IMR-90 (cell line): ENCODE results near the gene SSH2. TPM values are rescaled to one million over a fixed set of nuclear protein-coding genes. Genes with fewer than 3 reads are reported as not detected.

Source experiments
- ATAC-seq: fragments of 200-7000 bp; cut with Tn5 transposase; 2 replicates; pipeline ENCODE4 v1.9.1; 2020; ENCODE audit warnings: low read depth, mild to moderate bottlenecking, moderate library complexity
- BruUV-seq: library from RNA; stranded (reverse); fragments of 400-500 nt; replicated peaks from 2 replicates; lab custom pipeline; 2021; lab: Mats Ljungman, UMichigan
- CTCF ChIA-PET: fragments of 300-600 bp; formaldehyde crosslinking; extraction: SDS; loops from one replicate; lab custom pipeline; 2021; ENCODE audit warnings: antibody characterized with exemption; lab: Yijun Ruan, JAX
- POLR2A ChIA-PET: fragments of 300-600 bp; sonication (Branson Sonifier 250); formaldehyde crosslinking; loops from one replicate; lab custom pipeline; 2022; ENCODE audit warnings: antibody characterized with exemption; ENCODE audit not compliant: unreplicated experiment; lab: Charles Lee
- DNase-seq: peaks from one replicate; pipeline ENCODE4 v3.0.0; 2013
- H2AFZ ChIP-seq: replicated peaks from 2 replicates; pipeline ENCODE3; 2013; ENCODE audit warnings: low read length, mild to moderate bottlenecking; ENCODE audit not compliant: poor library complexity
- H2AK5ac ChIP-seq: 2 replicates; pipeline ENCODE4 v1.6.1; 2013; ENCODE audit warnings: low read depth, low read length, inconsistent platforms
- H2AK9ac ChIP-seq: replicated peaks from 2 replicates; pipeline ENCODE3; 2013; ENCODE audit warnings: mild to moderate bottlenecking, low read depth, low read length, moderate library complexity; ENCODE audit not compliant: poor library complexity
- H2BK120ac ChIP-seq: 2 replicates; pipeline ENCODE4 v1.6.1; 2013; ENCODE audit warnings: low read depth, low read length, inconsistent platforms
- H2BK15ac ChIP-seq: 3 replicates; pipeline ENCODE4 v1.6.1; 2013; ENCODE audit warnings: low read depth, low read length, inconsistent platforms
- H2BK20ac ChIP-seq: 2 replicates; pipeline ENCODE4 v1.6.1; 2013; ENCODE audit warnings: low read depth, mild to moderate bottlenecking, inconsistent platforms, low read length, moderate library complexity
- H2BK5ac ChIP-seq: 2 replicates; pipeline ENCODE4 v1.6.1; 2013; ENCODE audit warnings: mild to moderate bottlenecking, low read depth, low read length, inconsistent platforms; ENCODE audit not compliant: poor library complexity, severe bottlenecking
- H3K14ac ChIP-seq: replicated peaks from 2 replicates; pipeline ENCODE4 v1.6.1; 2013; ENCODE audit warnings: low read depth, low read length, inconsistent platforms
- H3K18ac ChIP-seq: 2 replicates; pipeline ENCODE4 v1.6.1; 2013; ENCODE audit warnings: low read depth, low read length, control low read depth
- H3K23ac ChIP-seq: 2 replicates; pipeline ENCODE4 v1.6.1; 2013; ENCODE audit warnings: low read depth, low read length, inconsistent platforms
- H3K27ac ChIP-seq: 2 replicates; pipeline ENCODE4 v1.5.1; 2013; ENCODE audit warnings: mild to moderate bottlenecking, control low read depth, low read length; ENCODE audit not compliant: insufficient read depth
- H3K27me3 ChIP-seq: 2 replicates; pipeline ENCODE4 v1.6.1; 2013; ENCODE audit warnings: low read length; ENCODE audit not compliant: control insufficient read depth, insufficient read depth
- H3K36me3 ChIP-seq: 2 replicates; pipeline ENCODE4 v1.6.1; 2013; ENCODE audit warnings: low read length, mixed read lengths; ENCODE audit not compliant: control insufficient read depth, insufficient read depth
- H3K4ac ChIP-seq: 2 replicates; pipeline ENCODE4 v1.6.1; 2013; ENCODE audit warnings: low read depth, low read length, inconsistent platforms
- H3K4me1 ChIP-seq: 2 replicates; pipeline ENCODE4 v1.6.1; 2013; ENCODE audit warnings: low read length, mixed read lengths; ENCODE audit not compliant: control insufficient read depth, insufficient read depth
- H3K4me2 ChIP-seq: 2 replicates; pipeline ENCODE4 v1.6.1; 2013; ENCODE audit warnings: low read depth, mild to moderate bottlenecking, control low read depth, low read length, moderate library complexity
- H3K4me3 ChIP-seq: 2 replicates; pipeline ENCODE4 v1.5.1; 2013; ENCODE audit warnings: low read depth, mild to moderate bottlenecking, control low read depth, low read length, moderate library complexity; ENCODE audit not compliant: insufficient read depth
- H3K56ac ChIP-seq: 2 replicates; pipeline ENCODE4 v1.6.1; 2013; ENCODE audit warnings: low read length, inconsistent platforms; ENCODE audit not compliant: insufficient read depth; ENCODE audit errors: extremely low read depth
- H3K79me1 ChIP-seq, 2 experiments: 2 replicates each; pipeline ENCODE4 v1.6.1; 2013; ENCODE audit warnings: low read length in 2 of 2, inconsistent platforms in 1 of 2, low read depth in 1 of 2
- H3K9ac ChIP-seq: 2 replicates; pipeline ENCODE4 v1.6.1; 2013; ENCODE audit warnings: low read depth, low read length, control low read depth
- H3K9me1 ChIP-seq: 2 replicates; pipeline ENCODE4 v1.6.1; 2013; ENCODE audit warnings: low read length, inconsistent platforms; ENCODE audit not compliant: insufficient read depth
- H3K9me3 ChIP-seq: 2 replicates; pipeline ENCODE4 v1.6.1; 2013; ENCODE audit warnings: low read length; ENCODE audit not compliant: control insufficient read depth, insufficient read depth
- H4K20me1 ChIP-seq: 2 replicates; pipeline ENCODE4 v1.6.1; 2013; ENCODE audit warnings: low read length, inconsistent platforms; ENCODE audit not compliant: insufficient read depth
- H4K5ac ChIP-seq: 2 replicates; pipeline ENCODE4 v1.6.1; 2013; ENCODE audit warnings: mild to moderate bottlenecking, low read depth, low read length, control low read depth
- H4K8ac ChIP-seq, 2 experiments: 2 replicates each; pipeline ENCODE4 v1.6.1; 2013; ENCODE audit warnings: low read depth in 2 of 2, low read length in 2 of 2, control low read depth in 1 of 2, inconsistent platforms in 1 of 2
- H4K91ac ChIP-seq: 2 replicates; pipeline ENCODE4 v1.6.1; 2013; ENCODE audit warnings: low read depth, low read length, inconsistent platforms; ENCODE audit not compliant: insufficient read depth
- BHLHE40 ChIP-seq: fragments of 150-350 bp; IDR thresholded peaks from 2 replicates; pipeline ENCODE4 v1.6.1; 2016; ENCODE audit warnings: mild to moderate bottlenecking, low read depth, low read length
- FOS ChIP-seq: fragments of 150-350 bp; IDR thresholded peaks from 2 replicates; pipeline ENCODE4 v1.6.1; 2016; ENCODE audit warnings: low read depth, low read length
- MAZ ChIP-seq: IDR thresholded peaks from 2 replicates; pipeline ENCODE4 v1.6.1; 2012; ENCODE audit warnings: low read depth, mild to moderate bottlenecking, low read length, improper control_type of control experiment, moderate library complexity, borderline replicate concordance
- MXI1 ChIP-seq: IDR thresholded peaks from 2 replicates; pipeline ENCODE4 v1.6.1; 2012; ENCODE audit warnings: low read depth, mild to moderate bottlenecking, low read length, moderate library complexity, borderline replicate concordance
- NFE2L2 ChIP-seq: fragments of 150-350 bp; IDR thresholded peaks from 2 replicates; pipeline ENCODE4 v1.6.1; 2016; ENCODE audit warnings: low read depth, mild to moderate bottlenecking, low read length
- POLR2A ChIP-seq: IDR thresholded peaks from 2 replicates; pipeline ENCODE4 v1.6.1; 2012; ENCODE audit warnings: mild to moderate bottlenecking, low read depth, low read length
- RCOR1 ChIP-seq: IDR thresholded peaks from 2 replicates; pipeline ENCODE4 v1.6.1; 2012; ENCODE audit warnings: mild to moderate bottlenecking, low read length, improper control_type of control experiment; ENCODE audit not compliant: insufficient replicate concordance
- RFX5 ChIP-seq: IDR thresholded peaks from 2 replicates; pipeline ENCODE4 v1.8.0; 2012; ENCODE audit warnings: low read depth, mild to moderate bottlenecking, low read length, moderate library complexity
- SMC3 ChIP-seq: fragments of 150-350 bp; IDR thresholded peaks from 2 replicates; pipeline ENCODE4 v1.6.1; 2016; ENCODE audit warnings: low read depth, mild to moderate bottlenecking, antibody characterized with exemption, low read length, moderate library complexity
- WGBS, 2 experiments: methylation state at CpG; one replicate each; pipeline versions ENCODE4 v1.1.5 to v1.1.7; 2013; ENCODE audit warnings: missing lambda C conversion rate in 2 of 2; ENCODE audit not compliant: insufficient read length in 1 of 2; ENCODE audit errors: extremely low coverage in 2 of 2; 5-methylcytosine and 5-hydroxymethylcytosine counted together
- dilution Hi-C: fragments of 300-500 bp; cut with HindIII; formaldehyde crosslinking; loops from one replicate; pipeline ENCODE4 v1.14.3; 2018; ENCODE audit warnings: low sequenced_read_pairs; ENCODE audit not compliant: unreplicated experiment
- in situ Hi-C: fragments of 300-500 bp; cut with MboI; formaldehyde crosslinking; loops from 3 replicates; pipeline ENCODE4 v1.14.3; 2019; ENCODE audit warnings: low sequenced_read_pairs, inconsistent platforms, mixed read lengths
- intact Hi-C: fragments of 100-400 bp; cut with micrococcal nuclease; formaldehyde crosslinking; loops from 2 replicates; pipeline ENCODE4 v1.10.0; 2022
- polyA plus RNA-seq, 3 experiments: library from polyadenylated mRNA; depleted of rRNA; stranded (reverse); fragments of >200 nt; gene quantifications; 2 replicates each; pipeline ENCODE4 v1.2.3, GENCODE V29; 2012; ENCODE audit warnings: low replicate concordance in 1 of 3
- total RNA-seq: library from RNA; depleted of rRNA; stranded (reverse); fragments of >200 nt; gene quantifications from 2 replicates; pipeline ENCODE4 v1.2.3, GENCODE V29; 2012
- TF ChIP-seq, protein P1 (sequence below): fragments of 150-350 bp; IDR thresholded peaks from 2 replicates; pipeline ENCODE4 v1.6.1; 2017; ENCODE audit warnings: mild to moderate bottlenecking, antibody characterized with exemption, low read length, low read depth
- TF ChIP-seq, protein P2 (sequence below): fragments of 150-350 bp; IDR thresholded peaks from 2 replicates; pipeline ENCODE4 v1.6.1; 2016; ENCODE audit warnings: low read depth, mild to moderate bottlenecking, low read length, moderate library complexity, borderline replicate concordance

The SSH2 gene
- total and polyA plus RNA-seq, 2 of the 4 experiments (the other 2 are of a cell fraction) = 9.3 TPM

DNA sequence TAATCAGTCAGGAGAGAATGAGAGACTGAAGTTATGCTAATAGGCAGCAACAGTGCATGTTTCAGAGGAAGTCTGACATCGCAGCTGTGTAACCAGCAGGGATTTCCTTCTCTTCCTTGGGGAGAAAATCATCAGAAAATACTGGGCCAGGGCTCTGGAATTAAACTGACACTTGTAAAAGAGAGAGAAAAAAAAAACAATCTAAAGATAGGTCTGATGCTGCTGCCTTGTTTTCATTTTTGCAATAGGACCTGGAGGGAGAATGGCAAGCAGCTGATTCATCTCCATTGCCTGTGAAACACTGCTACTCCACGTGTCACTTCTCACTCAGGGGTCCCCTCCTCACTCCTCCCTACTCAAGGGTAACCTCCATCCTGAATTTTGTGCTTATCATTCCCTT lies 289.6 kb downstream of the SSH2 start (continued):
- no peak for TF ChIP-seq NFE2L2

DNA sequence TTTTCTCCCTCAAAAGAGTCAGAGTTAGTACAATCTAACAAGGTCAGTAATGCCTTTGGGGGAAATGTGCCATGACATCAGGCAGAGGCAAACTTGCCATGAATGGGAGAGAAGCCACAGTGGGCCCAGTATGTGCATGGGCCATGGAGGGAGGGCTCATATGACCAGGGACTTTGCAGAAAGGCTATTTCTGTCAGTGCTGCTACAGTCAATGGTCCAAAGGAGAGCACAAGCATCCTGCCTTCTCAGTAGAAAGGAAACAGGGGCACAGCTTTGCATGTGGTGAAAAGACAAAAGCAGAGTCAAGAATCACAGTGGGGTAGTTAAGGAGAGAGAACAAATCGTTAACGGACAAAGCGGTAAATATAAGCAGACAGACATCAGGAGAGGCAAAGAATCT lies 296.1 kb downstream of the SSH2 start:
- peaks cover 0 to under 1% of the 10 kb centered on the region in 2 experiments; a peak in 1 of 4 replicates for H3K79me1 ChIP-seq
- no peak overlapping the region for H2BK20ac ChIP-seq
- H2AK5ac ChIP-seq = no peak overlapping the region
- ATAC-seq (no peak), DNase-seq (no peak)
- no peak overlapping the region for H3K27ac ChIP-seq
- no CpG with 5 or more reads among the region's 3 CpGs for WGBS, 2 experiments
- H4K8ac ChIP-seq = no peak overlapping the region
- dilution Hi-C loops = no loop called here
- CTCF ChIA-PET = no interaction called here
- intact Hi-C loops = no loop called here
- no peak overlapping the region for H2BK120ac ChIP-seq
- H3K4me1 ChIP-seq = no peaks in the 10 kb centered on the region
- no peak overlapping the region for H3K23ac ChIP-seq
- no peak overlapping the region for H2BK15ac ChIP-seq
- H3K14ac ChIP-seq = no peak overlapping the region
- peaks cover 3% of the 10 kb centered on the region; the same call in 1 of the 2 replicates for H3K9me1 ChIP-seq
- POLR2A ChIA-PET = no interaction called here
- no peak overlapping the region for H3K9ac ChIP-seq
- H3K4me2 ChIP-seq = no peak overlapping the region
- H3K27me3 ChIP-seq = no peaks in the 10 kb centered on the region
- H3K56ac ChIP-seq = no peak overlapping the region
- no peak overlapping the region for H3K4ac ChIP-seq
- in situ Hi-C loops = no loop called here
- no peak overlapping the region for H2AK9ac ChIP-seq
- no TSS peak for BruUV-seq
- TF ChIP-seq, protein P1, sequence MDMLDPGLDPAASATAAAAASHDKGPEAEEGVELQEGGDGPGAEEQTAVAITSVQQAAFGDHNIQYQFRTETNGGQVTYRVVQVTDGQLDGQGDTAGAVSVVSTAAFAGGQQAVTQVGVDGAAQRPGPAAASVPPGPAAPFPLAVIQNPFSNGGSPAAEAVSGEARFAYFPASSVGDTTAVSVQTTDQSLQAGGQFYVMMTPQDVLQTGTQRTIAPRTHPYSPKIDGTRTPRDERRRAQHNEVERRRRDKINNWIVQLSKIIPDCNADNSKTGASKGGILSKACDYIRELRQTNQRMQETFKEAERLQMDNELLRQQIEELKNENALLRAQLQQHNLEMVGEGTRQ = no peak
- no peak for TF ChIP-seq RCOR1
- no peak for TF ChIP-seq MXI1
- no peak for TF ChIP-seq SMC3
- TF ChIP-seq FOS = no peak
- no peak for TF ChIP-seq RFX5
- TF ChIP-seq MAZ = no peak
- TF ChIP-seq POLR2A = no peak
- no peak for TF ChIP-seq BHLHE40
- TF ChIP-seq, protein P2, sequence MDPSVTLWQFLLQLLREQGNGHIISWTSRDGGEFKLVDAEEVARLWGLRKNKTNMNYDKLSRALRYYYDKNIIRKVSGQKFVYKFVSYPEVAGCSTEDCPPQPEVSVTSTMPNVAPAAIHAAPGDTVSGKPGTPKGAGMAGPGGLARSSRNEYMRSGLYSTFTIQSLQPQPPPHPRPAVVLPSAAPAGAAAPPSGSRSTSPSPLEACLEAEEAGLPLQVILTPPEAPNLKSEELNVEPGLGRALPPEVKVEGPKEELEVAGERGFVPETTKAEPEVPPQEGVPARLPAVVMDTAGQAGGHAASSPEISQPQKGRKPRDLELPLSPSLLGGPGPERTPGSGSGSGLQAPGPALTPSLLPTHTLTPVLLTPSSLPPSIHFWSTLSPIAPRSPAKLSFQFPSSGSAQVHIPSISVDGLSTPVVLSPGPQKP = no peak
- H4K91ac ChIP-seq = no peak overlapping the region
- no peak overlapping the region for H3K18ac ChIP-seq
- no peak overlapping the region for H2AFZ ChIP-seq
- H3K9me3 ChIP-seq = no peaks in the 10 kb centered on the region
- H4K20me1 ChIP-seq = no peaks in the 10 kb centered on the region
- H3K36me3 ChIP-seq = peaks cover 37% of the 10 kb centered on the region
- H3K4me3 ChIP-seq = no peak overlapping the region
- no peak overlapping the region for H4K5ac ChIP-seq
- H2BK5ac ChIP-seq = no peak overlapping the region
